ENCODE data around the gene UBE3D.

GRCh38 chr6:82987416-82987815 lies 78.2 kb downstream of the UBE3D start:
- TF ChIP-seq CTCF (IDR thresholded peaks at IDR 0.05; ENCODE audit: control extremely low read depth in 1 of 3, insufficient read depth in 1 of 3, low read depth in 1 of 3, low read length in 3 of 3) (no peak), SIN3A (conservative IDR thresholded peaks at IDR 0.05 in 1 of 2, IDR thresholded peaks at IDR 0.05 in 1 of 2; ENCODE audit: low read depth in 1 of 2, low read length in 2 of 2) (no peak), EZH2 (IDR thresholded peaks at IDR 0.05; ENCODE audit: low read depth, low read length, severe bottlenecking) (no peak)

Measured in H1 (cell line).